ENCODE results near the gene HIVEP2.

GRCh38 chr6:142738035-142738396 lies 207.0 kb downstream of the HIVEP2 start:
- TF ChIP-seq CTCF (IDR thresholded peaks at IDR 0.05): no peak
- TF ChIP-seq POLR2A (IDR thresholded peaks at IDR 0.05): no peak

All from esophagus squamous epithelium (tissue), 4 donors.